ENCODE data around the gene ERVFRD-1.
"Not testable (repeated sequence)": the region's sequence is repeated elsewhere in the genome, so short reads cannot be mapped to it uniquely, and the experiment has no call there.

ERVFRD-1 gene

GRCh38 chr6:11126876-11127275 is 15.4 kb upstream of the ERVFRD-1 start:
- no peak for DNase-seq

GRCh38 chr6:11123978-11124377 is 12.5 kb upstream of the ERVFRD-1 start:
- DNase-seq, result no peak

GRCh38 chr6:11122380-11122779 is 10.9 kb upstream of the ERVFRD-1 start:
- DNase-seq, result no peak

- no peak for DNase-seq
Measured at GRCh38 chr6:11121851-11122250, 10.3 kb upstream of the ERVFRD-1 start.

GRCh38 chr6:11120271-11121005 is 8.9 kb upstream of the ERVFRD-1 start:
- DNase-seq, result no peak

- not testable (repeated sequence) for DNase-seq
Measured at GRCh38 chr6:11115808-11116536, 4.4 kb upstream of the ERVFRD-1 start.

- no peak for DNase-seq
Measured at GRCh38 chr6:11113038-11113437, 1.5 kb upstream of the ERVFRD-1 start.

GRCh38 chr6:11111769-11112437 is 378 bp upstream of the ERVFRD-1 start:
- peak in 1 of 2 donors; percentile 17 for DNase-seq

- DNase-seq, result no peak
Measured at GRCh38 chr6:11108726-11109125, 2.8 kb downstream of the ERVFRD-1 start.

GRCh38 chr6:11103065-11103464 is 8.5 kb downstream of the ERVFRD-1 start:
- no peak for DNase-seq

- no peak for DNase-seq
Measured at GRCh38 chr6:11101417-11101816, 10.1 kb downstream of the ERVFRD-1 start.

- no peak for DNase-seq
Measured at GRCh38 chr6:11098004-11098403, 13.5 kb downstream of the ERVFRD-1 start.

GRCh38 chr6:11097476-11097875 is 14.0 kb downstream of the ERVFRD-1 start:
- no peak for DNase-seq

- peak; percentile 9 to 25 for DNase-seq
Measured at GRCh38 chr6:11096109-11096508, 15.4 kb downstream of the ERVFRD-1 start.

- DNase-seq, result no peak
Measured at GRCh38 chr6:11094941-11095340, 16.6 kb downstream of the ERVFRD-1 start.

GRCh38 chr6:11094411-11094851 is 17.1 kb downstream of the ERVFRD-1 start:
- DNase-seq, result peak; percentile 10 to 55

- peak; percentile 95 for DNase-seq
Measured at GRCh38 chr6:11093626-11094410, 17.7 kb downstream of the ERVFRD-1 start, which contains the start of gene SMIM13. Gene SMIM13, plus strand, starts transcription at chr6:11093834. Its CDS starts 480 bp downstream, at chr6:11094314.

- DNase-seq, result no peak
Measured at GRCh38 chr6:11093376-11093625, 18.2 kb downstream of the ERVFRD-1 start.

GRCh38 chr6:11092668-11093375 is 18.7 kb downstream of the ERVFRD-1 start:
- DNase-seq, result peak; percentile 26 to 56

GRCh38 chr6:11091141-11091540 is 20.4 kb downstream of the ERVFRD-1 start:
- DNase-seq, result not testable (repeated sequence)

- no peak for DNase-seq
Measured at GRCh38 chr6:11089695-11090094, 21.8 kb downstream of the ERVFRD-1 start.

GRCh38 chr6:11087141-11087812 is 24.2 kb downstream of the ERVFRD-1 start:
- not testable (repeated sequence) for DNase-seq

All from CD4-positive, alpha-beta T cell treated with Interferon alpha-2 for 1 hour (primary cell).